ENCODE measurements around the gene IL15RA. TPM values are rescaled to one million over a fixed set of nuclear protein-coding genes. Genes with fewer than 3 reads are reported as not detected.

IL15RA gene
- total RNA-seq, 4 donors from 2014 or later: 7.1 to 15.6 (median 11.0) TPM

Small RNA genes lying within 50 kb of the gene (small RNA-seq; reads per million reads assigned to genes)
- gene RF00397: 0 reads per million in 4 donors

Other genes starting within 250 kb of the IL15RA start
- gene GDI2, start 164.1 kb downstream of the IL15RA start, total RNA-seq: 100 to 1,000 TPM; 153 to 299 (median 257) TPM
- 10 to 100 TPM in 1 of 4 donors, 1 to 10 TPM in 3; 2.8 to 10.9 (median 5.1) TPM for gene ANKRD16, start 87.7 kb downstream of the IL15RA start, total RNA-seq
- gene FBH1, start 87.3 kb downstream of the IL15RA start, total RNA-seq: 10 to 100 TPM; 48.5 to 93.8 (median 54.1) TPM
- 1 to 10 TPM in 2 of 4 donors, under 1 TPM in 1, not detected in 1; 0.70 to 3.8 (median 3.0) TPM for gene IL2RA, start 84.8 kb upstream of the IL15RA start, total RNA-seq
- 10 to 100 TPM; 35.7 to 61.8 (median 39.4) TPM for gene RBM17, start 111.5 kb upstream of the IL15RA start, total RNA-seq
- 10 to 100 TPM; 17.1 to 37.8 (median 26.2) TPM for gene PFKFB3, start 225.4 kb upstream of the IL15RA start, total RNA-seq

Measured in esophagus squamous epithelium (tissue), 4 donors.